K562 (cell line): ENCODE data around the gene BRWD1.

Experiments used
- CTCF ChIP-seq, 3 experiments: IDR thresholded peaks in 2 of 3; conservative IDR thresholded peaks in 1 of 3; 2 replicates each; pipeline ENCODE4 v1.5.1; 2011 to 2012; ENCODE audit warnings: low read length in 3 of 3, mild to moderate bottlenecking in 3 of 3, control low read depth in 2 of 3, improper control_type of control experiment in 1 of 3, inconsistent platforms in 1 of 3, low read depth in 1 of 3, mixed read lengths in 1 of 3, moderate library complexity in 1 of 3; ENCODE audit not compliant: insufficient read depth in 2 of 3
- GTF2B ChIP-seq: IDR thresholded peaks from 2 replicates; pipeline ENCODE4 v1.6.1; 2011; ENCODE audit not compliant: insufficient read length; ENCODE audit errors: extremely low read depth
- JUND ChIP-seq, 2 experiments: IDR thresholded peaks; 2 replicates in 1 of 2; 3 replicates in 1 of 2; pipeline ENCODE4 v1.6.1; 2011; ENCODE audit warnings: borderline replicate concordance in 2 of 2, low read depth in 2 of 2, low read length in 2 of 2, improper control_type of control experiment in 1 of 2, missing biosample characterization in 1 of 2, missing genetic modification characterization in 1 of 2, missing genetic modification reagents in 1 of 2
- MTA3 ChIP-seq: fragments of 450-650 bp; formaldehyde crosslinking; IDR thresholded peaks from 2 replicates; pipeline ENCODE4 v1.6.1; 2017; ENCODE audit warnings: mild to moderate bottlenecking, borderline replicate concordance
- NELFE ChIP-seq: IDR thresholded peaks from 2 replicates; pipeline ENCODE4 v1.6.1; 2011; ENCODE audit warnings: mild to moderate bottlenecking; ENCODE audit not compliant: insufficient read depth, insufficient read length
- POLR2A ChIP-seq: fragments of 450-650 bp; conservative IDR thresholded peaks from 2 replicates; pipeline ENCODE4 v1.6.1; 2016
- TAF1 ChIP-seq: IDR thresholded peaks from 2 replicates; pipeline ENCODE4 v1.6.1; 2011; ENCODE audit warnings: mild to moderate bottlenecking, low read length, moderate library complexity; ENCODE audit not compliant: insufficient read depth, control insufficient read depth, severe bottlenecking; ENCODE audit errors: extremely low read depth
- TEAD4 ChIP-seq, 2 experiments: sonication (generic) in 1 of 2; formaldehyde crosslinking in 1 of 2; IDR thresholded peaks; 2 replicates each; pipeline versions ENCODE4 v1.6.1 to v1.8.0; 2012 to 2022; ENCODE audit warnings: borderline replicate concordance in 1 of 2, inconsistent platforms in 1 of 2, low read length in 1 of 2, mild to moderate bottlenecking in 1 of 2, missing genetic modification reagents in 1 of 2
- ZNF274 ChIP-seq: IDR thresholded peaks from 2 replicates; pipeline ENCODE4 v1.6.1; 2011; ENCODE audit warnings: low read depth, mild to moderate bottlenecking, low read length, moderate library complexity, borderline replicate concordance

- no peak for TF ChIP-seq TAF1
- TF ChIP-seq JUND (IDR thresholded peaks at IDR 0.05; ENCODE audit: borderline replicate concordance, low read depth, low read length) = no peak
- TF ChIP-seq JUND (tag; IDR thresholded peaks at IDR 0.05; ENCODE audit: borderline replicate concordance, low read depth, low read length) = no peak
- no peak for TF ChIP-seq GTF2B
- TF ChIP-seq MTA3 = no peak
- no peak for TF ChIP-seq CTCF (IDR thresholded peaks at IDR 0.05 in 2 of 3, conservative IDR thresholded peaks at IDR 0.05 in 1 of 3; ENCODE audit: insufficient read depth in 2 of 3, low read depth in 1 of 3, low read length in 3 of 3)
- no peak for TF ChIP-seq NELFE
- TF ChIP-seq POLR2A = no peak
- TF ChIP-seq TEAD4 (IDR thresholded peaks at IDR 0.05; ENCODE audit: low read length) = no peak
- TF ChIP-seq TEAD4 (CRISPR knock-in tag; IDR thresholded peaks at IDR 0.05; ENCODE audit: borderline replicate concordance) = no peak
- no peak for TF ChIP-seq ZNF274
Observed at GRCh38 chr21:39217356-39218081, 95.9 kb downstream of the BRWD1 start.
